Adipocyte (in vitro differentiated cells): ENCODE measurements around the gene IL19.

Experiments used
- DNase-seq: peaks from one replicate; pipeline ENCODE4 v3.0.0-alpha.2; 2015; ENCODE audit warnings: low read depth
- H3K27me3 ChIP-seq: replicated peaks from 2 replicates; pipeline ENCODE4 v1.7.0; 2013; ENCODE audit warnings: mild to moderate bottlenecking, low read length, moderate library complexity; ENCODE audit not compliant: control insufficient read depth, insufficient read depth
- H3K36me3 ChIP-seq: 2 replicates; pipeline ENCODE4 v1.7.0; 2013; ENCODE audit warnings: low read length, mild to moderate bottlenecking, moderate library complexity; ENCODE audit not compliant: control insufficient read depth, insufficient read depth, severe bottlenecking
- H3K4me1 ChIP-seq: 2 replicates; pipeline ENCODE4 v1.7.0; 2013; ENCODE audit warnings: mild to moderate bottlenecking, low read length, moderate library complexity; ENCODE audit not compliant: control insufficient read depth, insufficient read depth
- H3K4me3 ChIP-seq: 2 replicates; pipeline ENCODE4 v1.7.0; 2013; ENCODE audit warnings: mild to moderate bottlenecking, low read length, moderate library complexity
- H3K9ac ChIP-seq: 2 replicates; pipeline ENCODE4 v1.7.0; 2013; ENCODE audit warnings: mild to moderate bottlenecking, low read length, moderate library complexity
- H3K9me3 ChIP-seq: 2 replicates; pipeline ENCODE4 v1.7.0; 2013; ENCODE audit warnings: mild to moderate bottlenecking, low read length, moderate library complexity; ENCODE audit not compliant: control insufficient read depth

Gene IL19, protein sequence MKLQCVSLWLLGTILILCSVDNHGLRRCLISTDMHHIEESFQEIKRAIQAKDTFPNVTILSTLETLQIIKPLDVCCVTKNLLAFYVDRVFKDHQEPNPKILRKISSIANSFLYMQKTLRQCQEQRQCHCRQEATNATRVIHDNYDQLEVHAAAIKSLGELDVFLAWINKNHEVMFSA

DNA sequence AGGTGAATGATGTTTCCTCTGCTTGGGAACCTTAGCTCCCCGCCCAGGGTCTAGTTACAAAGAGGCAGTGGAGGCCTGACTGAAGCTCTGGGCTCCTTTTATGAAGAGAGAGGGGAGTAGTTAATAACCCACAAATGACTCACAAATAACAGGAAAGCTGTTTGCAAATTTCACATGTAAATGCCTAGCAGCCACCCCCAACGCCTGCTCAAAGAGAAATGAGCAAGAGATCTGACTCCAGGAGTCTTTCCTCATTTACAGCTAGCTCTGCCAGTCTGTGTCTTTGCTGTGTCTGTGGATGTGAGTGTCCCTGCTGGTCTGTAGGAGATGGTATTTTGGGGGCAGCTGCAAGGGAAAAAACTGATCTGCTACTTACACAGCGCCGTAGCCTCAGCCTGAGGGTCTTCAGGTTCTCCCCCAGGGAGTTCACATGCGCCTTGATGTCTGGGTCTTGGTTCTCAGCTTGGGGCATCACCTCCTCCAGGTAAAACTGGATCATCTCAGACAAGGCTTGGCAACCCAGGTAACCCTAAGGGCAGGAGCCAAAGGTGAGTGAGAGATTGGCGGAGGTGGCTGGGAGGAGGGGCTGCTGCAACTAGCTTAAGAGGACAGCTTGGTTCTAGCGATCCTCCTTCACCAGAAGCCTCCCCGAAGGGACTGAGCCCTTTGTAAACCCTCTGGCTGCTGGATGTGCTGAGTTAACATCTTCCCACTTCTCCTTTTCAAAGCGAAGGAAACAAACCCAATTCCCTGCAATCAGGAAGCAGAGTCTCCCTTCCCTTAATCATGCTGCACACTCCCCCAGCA is at the start of gene IL19:
TSS of gene IL19 (plus strand) at position 243 of the 807 bp plus-strand sequence. CDS start 65,890 bp downstream, outside the sequence.
- Histone ChIP-seq H3K36me3 (no peaks in the 10 kb centered on the region), H3K27me3 (peaks cover 27% of the 10 kb centered on the region), H3K4me3 (no peak within 1 kb of the TSS), H3K9ac (no peak within 1 kb of the TSS), H3K4me1 (peaks cover 7% of the 10 kb centered on the region), H3K9me3 (no peaks in the 10 kb centered on the region)
- DNase-seq, result no peak

DNA sequence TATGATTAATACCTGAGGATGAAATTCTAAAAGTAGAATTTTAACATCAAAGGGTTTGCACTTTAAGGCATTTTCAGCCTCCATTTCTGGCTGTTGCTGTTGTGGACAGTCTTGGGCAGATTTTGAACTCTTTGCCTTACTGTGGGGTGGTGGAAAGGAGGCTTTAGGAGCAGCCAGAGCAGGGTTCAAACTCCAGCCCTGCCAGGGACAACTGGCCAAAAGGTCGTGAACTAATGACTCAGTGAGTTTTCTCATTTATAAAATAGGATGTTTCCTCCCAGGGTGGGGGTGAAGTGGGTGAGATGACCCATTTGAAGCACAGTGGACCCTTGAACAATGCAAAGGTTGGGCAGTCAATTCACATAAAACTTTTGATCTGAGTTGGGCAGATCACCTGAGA is 49.1 kb upstream of the IL19 start:
- H3K36me3 ChIP-seq, result no peaks in the 10 kb centered on the region
- H3K4me1 ChIP-seq, result peaks cover 71% of the 10 kb centered on the region
- no peak for DNase-seq
- H3K9ac ChIP-seq, result no peak overlapping the region
- H3K27me3 ChIP-seq, result no peaks in the 10 kb centered on the region
- H3K9me3 ChIP-seq, result no peaks in the 10 kb centered on the region
- no peak overlapping the region for H3K4me3 ChIP-seq

DNA sequence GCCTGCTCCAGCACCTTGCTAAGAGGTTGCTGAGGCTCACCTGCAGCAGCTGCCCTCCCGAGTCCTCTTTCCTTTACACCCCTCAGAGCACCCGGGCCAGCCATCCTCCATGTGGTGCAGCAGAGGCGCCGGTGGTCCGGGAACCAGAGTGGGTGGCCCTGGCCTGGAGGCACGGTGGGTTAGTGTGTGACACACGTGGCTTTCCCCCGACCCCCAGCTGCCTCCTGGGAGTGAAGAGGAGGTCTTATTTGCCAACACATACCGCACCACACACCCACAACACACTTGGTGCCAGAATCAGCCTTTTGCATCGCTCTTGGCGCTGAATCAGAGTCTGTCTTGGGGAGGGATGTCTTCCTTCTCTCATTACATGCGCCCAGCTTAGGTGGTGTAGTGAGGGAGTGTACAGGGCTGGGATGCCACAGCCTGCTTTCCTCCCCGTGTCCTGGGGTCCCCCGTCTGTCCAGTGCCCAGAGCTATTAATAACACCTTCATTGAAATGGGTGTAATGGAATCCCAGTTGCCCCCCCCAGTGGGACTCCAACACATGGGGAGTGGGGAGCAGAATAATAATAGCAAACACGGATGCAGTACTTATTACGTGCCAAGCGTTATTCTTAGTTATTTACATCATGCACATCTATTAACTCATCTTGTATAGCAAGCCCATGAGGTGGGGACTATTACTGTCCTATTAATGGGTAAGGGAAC is 47.7 kb upstream of the IL19 start:
- Histone ChIP-seq H3K9me3 (no peaks in the 10 kb centered on the region), H3K36me3 (no peaks in the 10 kb centered on the region), H3K27me3 (no peaks in the 10 kb centered on the region), H3K9ac (peak overlapping the region; percentile 78), H3K4me3 (peak overlapping the region; percentile 73), H3K4me1 (peaks cover 59% of the 10 kb centered on the region)
- DNase-seq, result no peak

DNA sequence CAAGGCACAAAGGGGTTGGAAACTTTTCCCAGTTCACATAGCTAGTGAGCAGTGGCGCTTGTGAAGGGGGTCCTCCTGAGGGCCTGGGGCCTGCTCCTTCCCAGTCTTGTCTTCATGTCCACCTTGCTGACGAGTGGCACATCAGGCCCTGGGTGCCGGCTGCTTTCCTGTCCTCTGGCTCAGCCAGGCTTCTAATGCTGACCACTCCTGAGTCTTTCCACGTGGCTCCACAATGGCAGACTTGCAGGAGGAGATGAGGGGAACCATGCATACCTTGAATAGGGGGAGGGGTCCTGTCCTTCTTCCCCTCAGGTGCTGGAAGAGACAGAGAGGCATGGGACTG is 47.1 kb upstream of the IL19 start:
- Histone ChIP-seq H3K9ac (peak overlapping the region; percentile 78), H3K27me3 (no peaks in the 10 kb centered on the region)
- DNase-seq, result no peak

DNA sequence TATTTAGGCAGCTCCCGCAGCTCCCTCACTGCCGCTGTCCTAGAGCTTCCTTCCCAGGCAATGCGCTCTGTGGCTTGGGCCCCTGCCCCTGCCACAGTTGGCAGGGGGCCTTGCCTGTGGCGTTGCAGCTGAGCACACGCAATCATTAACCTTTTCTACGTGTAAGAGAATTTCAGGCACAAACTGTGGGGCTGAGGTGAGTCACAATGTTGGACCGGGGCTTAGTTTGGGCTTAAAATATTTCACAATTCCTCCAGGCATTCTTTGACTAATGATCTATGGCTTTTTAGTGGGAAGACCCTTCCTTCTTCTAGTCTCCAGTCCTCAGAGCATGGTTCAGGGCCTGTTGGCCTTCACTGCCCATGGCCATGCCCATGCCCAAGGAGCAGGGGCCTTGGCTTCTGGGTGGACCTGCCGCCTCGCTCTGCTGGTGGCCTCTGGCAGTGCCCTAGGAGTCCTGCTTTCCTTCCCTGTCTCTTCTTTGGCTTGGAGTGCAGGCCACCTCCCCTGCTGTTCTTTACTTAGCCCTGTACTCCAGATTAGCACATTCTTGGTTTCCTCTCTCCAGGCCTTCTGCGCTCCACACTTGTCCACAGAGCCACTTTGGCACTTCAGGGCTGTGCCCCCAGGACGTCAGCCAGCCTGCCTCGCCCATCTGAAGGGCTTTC is 46.6 kb upstream of the IL19 start:
- no peaks in the 10 kb centered on the region for H3K9me3 ChIP-seq
- H3K4me3 ChIP-seq, result peak overlapping the region; percentile 73
- H3K9ac ChIP-seq, result peak overlapping the region; percentile 78
- H3K4me1 ChIP-seq, result peaks cover 56% of the 10 kb centered on the region
- DNase-seq, result peak; percentile 74
- no peaks in the 10 kb centered on the region for H3K27me3 ChIP-seq
- no peaks in the 10 kb centered on the region for H3K36me3 ChIP-seq

More for the DNA sequence above, 47.1 kb upstream of the IL19 start:
- peaks cover 56% of the 10 kb centered on the region for H3K4me1 ChIP-seq
- H3K36me3 ChIP-seq, result no peaks in the 10 kb centered on the region
- no peaks in the 10 kb centered on the region for H3K9me3 ChIP-seq
- H3K4me3 ChIP-seq, result peak overlapping the region; percentile 73

DNA sequence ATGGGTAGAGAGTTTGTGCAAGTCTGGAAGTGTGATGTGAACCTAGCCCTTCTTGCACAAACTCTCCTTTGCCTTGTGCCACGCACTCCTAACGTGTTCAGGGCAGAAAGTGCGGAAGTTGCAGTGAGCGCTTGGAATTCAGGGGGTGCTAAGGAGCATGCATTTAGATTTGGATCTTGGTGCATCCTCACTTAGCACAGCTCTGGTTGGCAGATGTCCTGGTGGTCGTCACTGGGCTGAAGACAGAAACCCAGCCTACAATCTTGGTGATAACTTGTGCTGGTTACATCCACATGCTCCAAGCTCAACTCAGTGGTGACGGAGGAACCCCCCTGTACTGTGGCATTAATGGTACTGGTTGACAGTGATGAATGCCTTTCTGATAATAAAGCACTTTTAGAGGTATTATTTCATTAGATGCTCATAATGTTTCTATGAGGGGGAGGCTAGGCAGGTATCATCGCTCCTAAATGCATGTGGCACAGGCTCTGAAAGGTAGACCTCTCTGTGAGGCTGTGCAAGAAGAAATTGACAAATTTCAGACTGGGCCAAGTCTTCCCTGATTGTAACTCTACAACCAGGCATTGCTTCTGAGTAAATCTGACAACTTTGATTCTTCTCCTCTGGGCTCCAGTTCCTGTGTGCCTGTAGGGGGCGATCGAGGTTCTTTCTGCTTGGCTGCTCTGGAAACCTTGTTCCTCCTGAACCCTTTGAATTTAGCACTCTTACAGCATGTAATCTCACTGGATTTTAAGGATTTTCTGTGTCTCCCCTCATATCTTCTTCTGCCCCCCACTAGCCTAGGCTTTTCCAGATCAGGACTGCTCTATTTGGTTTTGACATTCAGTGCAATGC is 45.2 kb upstream of the IL19 start:
- DNase-seq, result peak; percentile 59
- Histone ChIP-seq H3K4me1 (peaks cover 56% of the 10 kb centered on the region), H3K9ac (no peak overlapping the region), H3K27me3 (no peaks in the 10 kb centered on the region), H3K36me3 (peaks cover 12% of the 10 kb centered on the region), H3K9me3 (no peaks in the 10 kb centered on the region), H3K4me3 (no peak overlapping the region)

DNA sequence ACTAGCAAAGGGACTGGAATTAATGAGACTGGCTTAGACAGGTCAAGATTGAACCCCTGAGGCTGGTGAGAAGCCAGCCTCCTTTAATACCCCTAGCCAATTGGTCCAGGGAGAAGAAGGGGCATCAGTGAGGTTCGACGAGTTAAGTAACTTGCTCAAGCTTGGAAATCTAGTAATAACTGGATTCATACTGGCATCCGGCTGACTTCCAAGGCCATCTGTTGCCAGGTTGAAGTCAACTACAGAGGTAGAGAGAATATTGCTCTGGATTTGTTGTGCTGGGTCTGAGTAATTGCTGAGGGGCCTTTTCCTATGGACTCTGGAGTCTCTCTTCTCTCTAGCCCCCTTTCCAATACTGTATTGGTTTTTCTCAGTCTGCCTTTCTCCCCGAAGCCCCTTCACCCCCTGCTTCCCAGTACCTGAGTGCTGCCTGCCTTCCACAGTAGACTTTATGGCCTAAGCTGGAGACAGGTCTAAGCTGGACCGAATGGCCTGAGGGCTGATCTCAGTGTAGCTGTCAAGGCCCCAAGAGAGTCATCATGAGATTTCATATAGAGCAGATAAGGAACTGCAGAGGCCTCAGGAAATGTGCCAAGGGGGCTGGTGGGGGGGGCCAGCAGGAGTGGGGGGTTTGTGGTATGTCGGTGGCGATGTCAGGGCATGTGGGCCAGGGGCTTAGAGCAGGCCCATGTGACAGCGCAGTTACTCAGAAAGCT is 42.4 kb upstream of the IL19 start:
- DNase-seq, result no peak
- Histone ChIP-seq H3K4me1 (peaks cover 35% of the 10 kb centered on the region), H3K9ac (no peak overlapping the region), H3K27me3 (no peaks in the 10 kb centered on the region), H3K9me3 (no peaks in the 10 kb centered on the region), H3K4me3 (no peak overlapping the region), H3K36me3 (peaks cover 40% of the 10 kb centered on the region)

DNA sequence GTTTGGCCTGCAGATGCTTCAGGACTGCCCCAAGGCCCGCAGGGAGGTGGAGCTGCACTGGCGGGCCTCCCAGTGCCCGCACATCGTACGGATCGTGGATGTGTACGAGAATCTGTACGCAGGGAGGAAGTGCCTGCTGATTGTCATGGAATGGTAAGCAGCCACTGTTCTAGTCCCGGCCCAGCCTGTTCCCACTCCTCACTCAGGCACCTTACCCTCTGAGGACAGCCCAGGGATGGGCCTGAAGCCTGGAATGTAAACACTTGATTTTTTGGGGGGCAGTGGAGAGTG is 41.9 kb upstream of the IL19 start:
- Histone ChIP-seq H3K4me1 (peaks cover 30% of the 10 kb centered on the region), H3K27me3 (no peaks in the 10 kb centered on the region), H3K9ac (no peak overlapping the region), H3K36me3 (peaks cover 43% of the 10 kb centered on the region), H3K9me3 (no peaks in the 10 kb centered on the region), H3K4me3 (no peak overlapping the region)
- DNase-seq, result no peak

DNA sequence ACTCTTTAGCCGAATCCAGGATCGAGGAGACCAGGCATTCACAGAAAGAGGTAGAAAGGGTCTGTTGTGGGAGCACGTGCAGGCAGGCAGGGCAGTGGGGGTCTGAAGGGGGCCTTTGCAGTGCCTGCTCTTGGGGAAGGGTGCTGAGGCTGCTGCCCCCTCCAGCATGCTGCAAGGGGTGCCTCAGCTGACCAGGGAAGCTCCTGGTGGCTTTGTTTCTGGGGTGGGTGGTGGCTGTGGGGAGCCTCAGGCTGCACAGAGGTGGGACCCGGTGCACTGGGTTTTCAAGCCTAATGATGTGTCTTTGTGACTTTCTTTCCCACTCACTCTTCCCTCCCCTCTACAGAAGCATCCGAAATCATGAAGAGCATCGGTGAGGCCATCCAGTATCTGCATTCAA is 41.5 kb upstream of the IL19 start:
- Histone ChIP-seq H3K27me3 (no peaks in the 10 kb centered on the region), H3K36me3 (peaks cover 47% of the 10 kb centered on the region), H3K9ac (no peak overlapping the region), H3K4me3 (no peak overlapping the region), H3K4me1 (peaks cover 26% of the 10 kb centered on the region), H3K9me3 (no peaks in the 10 kb centered on the region)
- DNase-seq, result no peak

DNA sequence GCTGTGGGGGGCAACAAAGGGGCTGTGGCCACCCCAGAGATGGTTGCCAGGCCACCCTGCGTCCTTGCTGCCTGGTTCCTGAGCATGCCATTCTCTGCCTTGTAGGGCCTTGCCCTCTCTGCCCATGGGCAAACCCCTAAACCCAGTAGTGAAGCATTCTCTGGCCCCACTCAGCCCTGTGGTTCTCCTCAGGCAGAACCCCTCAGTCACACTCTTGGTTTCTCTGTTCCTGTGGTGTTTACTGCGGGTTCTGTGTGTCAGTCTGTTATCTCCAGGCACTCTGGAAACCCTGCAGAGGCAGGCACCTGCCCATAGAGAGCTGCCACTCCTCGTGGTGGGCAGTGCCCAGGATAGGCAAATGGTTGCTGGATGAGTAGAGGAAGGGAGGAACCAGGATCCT is 41.1 kb upstream of the IL19 start:
- Histone ChIP-seq H3K9me3 (no peaks in the 10 kb centered on the region), H3K9ac (no peak overlapping the region), H3K36me3 (peaks cover 51% of the 10 kb centered on the region), H3K4me1 (peaks cover 21% of the 10 kb centered on the region), H3K4me3 (no peak overlapping the region), H3K27me3 (no peaks in the 10 kb centered on the region)
- no peak for DNase-seq
